Stimulated activated naive B cell treated with anti-CD40 and anti-IgM and Interleukin-4, amounts not matched to agents 10 μg/mL and 1 μg/mL and 100 μg/mL, for 72 hours (primary cell): ENCODE measurements around the gene MBOAT2.
"Not testable (repeated sequence)": the region's sequence is repeated elsewhere in the genome, so short reads cannot be mapped to it uniquely, and the experiment has no call there.

ENCODE experiments used
- ATAC-seq, 2 donors: fragments of 150-1000 bp; cut with Tn5 transposase; replicated peaks; 2 replicates each; pipeline ENCODE4 v1.10.0; 2021; ENCODE audit warnings: moderate library complexity in 1 of 2
- DNase-seq: peaks from one replicate; pipeline ENCODE4 v3.0.0; 2021
- H3K27ac Mint-ChIP-seq: one replicate; pipeline ENCODE4 v1.8.0; 2022; ENCODE audit warnings: mild to moderate bottlenecking, mixed read lengths
- H3K27me3 Mint-ChIP-seq, 2 donors: one replicate each; pipeline ENCODE4 v1.8.0; 2022; ENCODE audit warnings: mixed read lengths in 2 of 2
- H3K36me3 Mint-ChIP-seq, 2 donors: one replicate each; pipeline ENCODE4 v1.8.0; 2022; ENCODE audit warnings: mixed read lengths in 2 of 2, mild to moderate bottlenecking in 1 of 2
- H3K4me1 Mint-ChIP-seq, 2 donors: one replicate each; pipeline ENCODE4 v1.8.0; 2022; ENCODE audit warnings: mixed read lengths in 2 of 2, mild to moderate bottlenecking in 1 of 2
- H3K4me3 Mint-ChIP-seq, 2 donors: one replicate each; pipeline ENCODE4 v1.8.0; 2022; ENCODE audit warnings: mild to moderate bottlenecking in 2 of 2, mixed read lengths in 2 of 2, moderate library complexity in 1 of 2
- H3K9me3 Mint-ChIP-seq, 2 donors: one replicate each; pipeline ENCODE4 v1.8.0; 2022; ENCODE audit warnings: mixed read lengths in 2 of 2, mild to moderate bottlenecking in 1 of 2

The MBOAT2 gene

GRCh38 chr2:8897206-8897605, 106.3 kb downstream of the MBOAT2 start:
- H3K9me3 Mint-ChIP-seq, H3K27ac Mint-ChIP-seq, H3K27me3 Mint-ChIP-seq, H3K4me3 Mint-ChIP-seq, H3K4me1 Mint-ChIP-seq, DNase-seq, ATAC-seq: not testable (repeated sequence)
- H3K36me3 Mint-ChIP-seq, result peaks cover 5 to 11% of the 10 kb centered on the region in 2 donors

- not testable (repeated sequence) for H3K36me3 Mint-ChIP-seq, ATAC-seq, H3K27me3 Mint-ChIP-seq, H3K27ac Mint-ChIP-seq, H3K4me1 Mint-ChIP-seq, H3K4me3 Mint-ChIP-seq, DNase-seq, H3K9me3 Mint-ChIP-seq
Observed at GRCh38 chr2:8896671-8897070, 106.8 kb downstream of the MBOAT2 start.

GRCh38 chr2:8895087-8895912, 108.2 kb downstream of the MBOAT2 start:
- not testable (repeated sequence) for H3K27ac Mint-ChIP-seq, H3K27me3 Mint-ChIP-seq, H3K4me3 Mint-ChIP-seq, H3K4me1 Mint-ChIP-seq, DNase-seq, H3K36me3 Mint-ChIP-seq, ATAC-seq, H3K9me3 Mint-ChIP-seq

DNA sequence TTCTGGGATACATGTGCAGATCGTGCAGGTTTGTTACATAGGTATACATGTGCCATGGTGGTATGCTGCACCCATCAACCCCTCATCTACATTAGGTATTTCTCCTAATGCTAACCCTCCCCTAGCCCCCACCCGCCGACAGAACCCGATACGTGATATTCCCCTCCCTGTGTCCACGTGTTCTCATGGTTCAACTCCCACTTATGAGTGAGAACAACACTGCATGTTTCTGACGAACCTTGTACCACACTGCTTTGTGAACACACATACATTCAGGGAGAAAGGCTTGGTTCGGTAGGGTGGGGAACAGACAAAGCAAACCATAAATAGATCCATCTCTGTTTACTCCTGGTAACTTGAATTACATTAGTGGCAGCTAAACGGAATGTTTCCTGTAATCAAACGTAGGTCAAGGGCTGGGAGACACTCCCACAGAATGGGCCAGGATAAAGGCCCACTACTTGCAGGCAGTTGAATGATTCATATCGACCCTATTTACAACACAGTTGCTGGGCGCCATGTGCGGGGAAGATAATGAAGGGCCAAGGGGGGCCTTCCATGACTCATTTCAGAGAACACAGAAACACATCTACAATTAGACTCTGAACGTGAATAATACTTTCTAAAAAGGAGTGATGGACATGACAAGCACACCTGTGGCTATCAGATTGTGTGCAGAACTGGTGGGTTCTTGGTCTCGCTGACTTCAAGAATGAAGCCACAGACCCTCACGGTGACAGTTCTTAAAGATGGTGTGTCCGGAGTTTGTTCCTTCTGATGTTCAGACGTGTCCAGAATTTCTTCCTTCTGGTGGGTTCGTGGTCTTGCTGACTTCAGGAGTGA, 109.3 kb downstream of the MBOAT2 start:
- Mint-ChIP-seq H3K36me3 (peaks cover 2 to 6% of the 10 kb centered on the region in 2 donors), H3K27me3 (no peaks in the 10 kb centered on the region), H3K4me3 (no peak overlapping the region), H3K4me1 (no peaks in the 10 kb centered on the region), H3K27ac (no peak overlapping the region), H3K9me3 (peaks cover 3 to 4% of the 10 kb centered on the region in 2 donors)
- ATAC-seq (no peak), DNase-seq (no peak)

DNA sequence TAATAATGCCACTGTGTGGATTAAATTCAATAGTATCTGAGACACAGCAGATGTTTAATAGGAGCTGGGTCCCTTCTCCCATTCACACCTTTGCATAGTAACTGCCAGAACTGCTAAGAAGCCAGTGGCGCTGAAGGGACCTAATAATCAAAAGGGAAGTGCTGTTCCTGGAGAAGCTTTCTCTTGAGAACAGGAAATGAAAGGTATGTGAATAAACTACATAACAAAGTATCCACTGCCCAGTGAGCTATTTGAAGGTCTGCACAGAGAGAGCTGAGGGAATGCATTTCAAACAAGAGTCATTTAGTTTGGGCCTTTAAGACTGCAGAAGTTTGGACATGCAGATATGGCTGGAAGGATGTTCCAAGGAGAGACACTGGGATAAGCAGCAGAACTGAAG, 110.0 kb downstream of the MBOAT2 start:
- DNase-seq (no peak), ATAC-seq (no peak)
- Mint-ChIP-seq H3K4me1 (no peaks in the 10 kb centered on the region), H3K36me3 (peaks cover 2 to 6% of the 10 kb centered on the region in 2 donors), H3K27ac (no peak overlapping the region), H3K4me3 (no peak overlapping the region), H3K27me3 (no peaks in the 10 kb centered on the region), H3K9me3 (peaks cover 3 to 4% of the 10 kb centered on the region in 2 donors)

DNA sequence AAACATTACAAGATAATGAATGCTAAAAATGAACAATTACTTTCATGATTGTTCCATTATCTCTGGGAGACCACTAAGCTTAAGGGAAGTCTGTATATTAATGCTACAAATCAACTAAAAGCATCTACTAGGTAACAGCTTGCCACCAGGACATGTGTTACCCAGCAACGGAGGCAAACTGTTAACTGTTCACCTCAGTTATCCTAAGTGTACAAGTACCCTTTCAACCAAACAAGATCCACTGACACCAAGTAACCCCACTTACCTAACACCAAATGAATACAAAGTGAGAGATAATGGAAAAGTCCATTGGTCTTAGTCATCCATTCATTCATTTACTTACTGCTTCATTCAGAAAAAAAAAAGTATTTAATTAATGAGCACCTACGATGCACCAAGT, 111.4 kb downstream of the MBOAT2 start:
- Mint-ChIP-seq H3K4me3 (no peak overlapping the region), H3K36me3 (peaks cover 2 to 6% of the 10 kb centered on the region in 2 donors), H3K9me3 (peaks cover 3 to 4% of the 10 kb centered on the region in 2 donors), H3K4me1 (no peaks in the 10 kb centered on the region), H3K27me3 (no peaks in the 10 kb centered on the region), H3K27ac (no peak overlapping the region)
- ATAC-seq (no peak), DNase-seq (no peak)

DNA sequence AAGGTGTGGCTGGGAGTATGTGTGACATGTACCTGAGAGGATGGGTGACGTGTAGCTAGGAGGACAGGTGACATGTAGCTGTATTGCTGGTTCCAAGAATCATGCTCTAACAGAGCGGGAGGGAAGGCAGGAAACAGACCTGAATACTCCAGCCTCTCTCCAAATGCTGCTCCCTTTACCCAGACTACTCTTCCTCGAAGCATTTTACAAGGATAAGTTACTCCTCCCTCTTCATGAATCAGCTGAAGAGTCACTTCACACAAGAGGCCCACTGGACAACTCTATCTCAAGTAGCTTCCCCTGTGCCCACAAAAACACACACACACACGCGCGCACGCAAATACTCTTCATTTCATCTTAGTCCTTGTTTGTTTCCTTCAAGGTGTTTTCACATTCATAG, 113.5 kb downstream of the MBOAT2 start:
- Mint-ChIP-seq H3K36me3 (no peaks in the 10 kb centered on the region), H3K4me3 (no peak overlapping the region), H3K27ac (no peak overlapping the region), H3K4me1 (peaks cover 2 to 5% of the 10 kb centered on the region in 2 donors), H3K27me3 (no peaks in the 10 kb centered on the region), H3K9me3 (no peaks in the 10 kb centered on the region)
- no peak for DNase-seq
- ATAC-seq, result no peak

GRCh38 chr2:8888963-8889362, 114.5 kb downstream of the MBOAT2 start:
- Mint-ChIP-seq H3K4me1 (peaks cover 2 to 5% of the 10 kb centered on the region in 2 donors), H3K27ac (no peak overlapping the region), H3K27me3 (no peaks in the 10 kb centered on the region), H3K4me3 (no peak overlapping the region), H3K9me3 (no peaks in the 10 kb centered on the region), H3K36me3 (no peaks in the 10 kb centered on the region)
- no peak for DNase-seq
- no peak for ATAC-seq

- no peak for DNase-seq
- H3K27ac Mint-ChIP-seq, result no peak overlapping the region
- no peak overlapping the region for H3K4me3 Mint-ChIP-seq
- H3K4me1 Mint-ChIP-seq, result peaks cover 2 to 5% of the 10 kb centered on the region in 2 donors
- H3K36me3 Mint-ChIP-seq, result no peaks in the 10 kb centered on the region
- no peaks in the 10 kb centered on the region for H3K27me3 Mint-ChIP-seq
- ATAC-seq, result peak in 1 of 2 donors; percentile 36
- no peaks in the 10 kb centered on the region for H3K9me3 Mint-ChIP-seq
Observed at GRCh38 chr2:8886876-8887275, 116.6 kb downstream of the MBOAT2 start.

- Mint-ChIP-seq H3K4me3 (no peak overlapping the region), H3K27ac (no peak overlapping the region), H3K27me3 (no peaks in the 10 kb centered on the region), H3K36me3 (no peaks in the 10 kb centered on the region), H3K4me1 (peaks cover 2 to 5% of the 10 kb centered on the region in 2 donors), H3K9me3 (no peaks in the 10 kb centered on the region)
- no peak for DNase-seq
- ATAC-seq, result no peak
Observed at GRCh38 chr2:8886202-8886518, 117.3 kb downstream of the MBOAT2 start.

DNA sequence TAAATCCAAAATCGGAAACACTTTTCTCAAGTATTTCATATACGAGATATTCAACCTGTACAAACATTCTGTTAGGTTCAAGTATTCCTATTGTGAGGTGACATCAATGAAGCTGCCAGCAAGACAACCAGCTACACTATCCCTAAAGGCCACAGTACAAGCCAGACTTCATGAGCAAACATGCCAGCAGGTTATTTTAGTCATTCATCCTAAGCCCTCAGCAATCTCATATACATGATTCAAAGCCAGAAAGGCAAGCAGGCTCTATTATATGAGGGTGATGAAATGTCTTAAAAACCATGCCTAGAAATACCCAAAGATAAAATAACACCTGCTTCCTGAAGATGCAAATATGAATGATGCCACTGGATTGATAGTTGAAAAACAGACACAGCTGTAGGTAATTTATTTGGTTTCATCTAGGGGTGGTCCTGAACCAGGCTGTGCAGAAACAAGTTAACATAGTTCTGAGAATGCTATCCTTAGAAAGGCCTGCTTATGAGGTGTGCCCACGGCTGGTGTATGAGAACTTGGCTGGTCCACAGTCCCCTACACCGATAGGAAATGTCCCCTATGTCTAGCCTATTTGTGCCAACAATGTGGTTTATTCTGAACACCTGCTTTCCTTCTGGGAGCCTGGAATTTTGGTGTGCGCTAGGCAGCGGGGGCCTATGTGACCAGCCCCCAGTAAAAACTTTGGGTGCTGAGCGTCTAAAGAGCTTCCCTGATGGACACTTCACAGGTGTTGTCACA, 117.9 kb downstream of the MBOAT2 start:
- peaks cover 2 to 5% of the 10 kb centered on the region in 2 donors for H3K4me1 Mint-ChIP-seq
- H3K4me3 Mint-ChIP-seq, result no peak overlapping the region
- H3K9me3 Mint-ChIP-seq, result no peaks in the 10 kb centered on the region
- no peak for ATAC-seq
- DNase-seq, result no peak
- H3K36me3 Mint-ChIP-seq, result peaks cover 0 to 4% of the 10 kb centered on the region in 2 donors
- no peaks in the 10 kb centered on the region for H3K27me3 Mint-ChIP-seq
- H3K27ac Mint-ChIP-seq, result no peak overlapping the region

GRCh38 chr2:8884812-8885211, 118.7 kb downstream of the MBOAT2 start:
- Mint-ChIP-seq H3K4me3 (no peak overlapping the region), H3K27ac (no peak overlapping the region), H3K27me3 (no peaks in the 10 kb centered on the region), H3K4me1 (peaks cover 2 to 5% of the 10 kb centered on the region in 2 donors), H3K36me3 (peaks cover 4 to 7% of the 10 kb centered on the region in 2 donors), H3K9me3 (no peaks in the 10 kb centered on the region)
- DNase-seq (no peak), ATAC-seq (no peak)

GRCh38 chr2:8882094-8882493, 121.4 kb downstream of the MBOAT2 start:
- DNase-seq (no peak), ATAC-seq (peak in 1 of 2 donors; percentile 25)
- Mint-ChIP-seq H3K4me1 (peaks cover 2 to 5% of the 10 kb centered on the region in 2 donors), H3K9me3 (no peaks in the 10 kb centered on the region), H3K36me3 (peaks cover 5 to 7% of the 10 kb centered on the region in 2 donors), H3K27me3 (no peaks in the 10 kb centered on the region), H3K4me3 (no peak overlapping the region), H3K27ac (no peak overlapping the region)

DNA sequence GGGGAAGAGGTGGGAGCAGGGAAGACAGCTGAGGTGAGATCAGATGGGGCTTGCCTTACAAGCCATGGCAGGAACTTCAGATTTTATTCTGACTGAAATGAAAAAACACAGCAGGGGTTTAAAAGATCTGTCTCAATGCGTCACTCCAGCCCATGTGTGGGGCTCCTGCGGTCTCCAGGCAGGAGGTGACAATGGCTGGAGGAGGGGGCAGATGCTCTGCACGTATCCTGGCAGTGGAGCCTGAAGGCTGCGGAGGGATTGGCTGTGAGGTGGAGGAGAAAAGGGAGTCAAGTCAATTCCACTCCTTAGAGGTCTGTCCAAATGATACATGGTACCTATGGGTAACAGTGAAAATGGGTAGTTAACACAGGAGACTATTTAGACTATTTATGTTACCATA, 125.6 kb downstream of the MBOAT2 start:
- H3K27ac Mint-ChIP-seq, result no peak overlapping the region
- peaks cover 5 to 7% of the 10 kb centered on the region in 2 donors for H3K36me3 Mint-ChIP-seq
- ATAC-seq (no peak), DNase-seq (no peak)
- H3K4me3 Mint-ChIP-seq, result no peak overlapping the region
- no peaks in the 10 kb centered on the region for H3K27me3 Mint-ChIP-seq
- H3K4me1 Mint-ChIP-seq, result peaks cover 2 to 9% of the 10 kb centered on the region in 2 donors
- no peaks in the 10 kb centered on the region for H3K9me3 Mint-ChIP-seq
